Measurements from ENCODE around the gene PRKAG3. TPM values are rescaled to one million over a fixed set of nuclear protein-coding genes. Genes with fewer than 3 reads are reported as not detected.

Gene PRKAG3
- total RNA-seq, 3 donors from 2014 or later, result not detected

GRCh38 chr2:218810256-218810655 is 21.3 kb downstream of the PRKAG3 start:
- peaks cover 8% of the 10 kb centered on the region for H3K36me3 ChIP-seq
- H3K4me1 ChIP-seq, result peaks cover 4% of the 10 kb centered on the region in 2 donors
- no peak overlapping the region for H3K4me3 ChIP-seq
- intact Hi-C loops (cut with DNase I; ENCODE audit: low total_unique reads), result no loop called here
- no peaks in the 10 kb centered on the region for H3K9me3 ChIP-seq
- no peak for TF ChIP-seq POLR2AphosphoS5 (IDR thresholded peaks at IDR 0.05)
- no peak for TF ChIP-seq CTCF (IDR thresholded peaks at IDR 0.05)
- no peak for TF ChIP-seq POLR2A (IDR thresholded peaks at IDR 0.05)
- H3K27ac ChIP-seq, result no peak overlapping the region
- no peak for DNase-seq (ENCODE audit: low spot score in 2 of 2)
- no peaks in the 10 kb centered on the region for H3K27me3 ChIP-seq

DNA sequence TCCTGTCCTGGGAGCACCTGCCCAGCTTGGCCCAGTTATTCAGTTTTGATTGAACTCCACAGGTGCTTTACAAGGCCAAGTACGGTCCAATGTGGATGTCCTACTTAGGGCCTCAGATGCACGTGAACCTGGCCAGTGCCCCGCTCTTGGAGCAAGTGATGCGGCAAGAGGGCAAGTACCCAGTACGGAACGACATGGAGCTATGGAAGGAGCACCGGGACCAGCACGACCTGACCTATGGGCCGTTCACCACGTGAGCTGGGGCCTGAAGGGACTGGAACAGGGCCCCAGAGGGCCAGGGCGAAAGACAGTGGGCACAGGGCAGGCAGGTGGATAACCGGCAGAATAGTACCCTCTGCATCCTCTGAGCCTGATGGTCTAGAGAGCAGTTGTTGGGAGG is 22.1 kb downstream of the PRKAG3 start:
- Histone ChIP-seq H3K27me3 (no peaks in the 10 kb centered on the region), H3K4me3 (no peak overlapping the region), H3K9me3 (no peaks in the 10 kb centered on the region), H3K4me1 (peaks cover 4% of the 10 kb centered on the region in 2 donors), H3K27ac (no peak overlapping the region), H3K36me3 (peaks cover 4% of the 10 kb centered on the region)
- intact Hi-C loops (cut with DNase I; ENCODE audit: low total_unique reads), result no loop called here
- TF ChIP-seq POLR2A (IDR thresholded peaks at IDR 0.05) (no peak), POLR2AphosphoS5 (IDR thresholded peaks at IDR 0.05) (no peak), CTCF (IDR thresholded peaks at IDR 0.05) (no peak)
- DNase-seq (ENCODE audit: low spot score in 2 of 2), result no peak

DNA sequence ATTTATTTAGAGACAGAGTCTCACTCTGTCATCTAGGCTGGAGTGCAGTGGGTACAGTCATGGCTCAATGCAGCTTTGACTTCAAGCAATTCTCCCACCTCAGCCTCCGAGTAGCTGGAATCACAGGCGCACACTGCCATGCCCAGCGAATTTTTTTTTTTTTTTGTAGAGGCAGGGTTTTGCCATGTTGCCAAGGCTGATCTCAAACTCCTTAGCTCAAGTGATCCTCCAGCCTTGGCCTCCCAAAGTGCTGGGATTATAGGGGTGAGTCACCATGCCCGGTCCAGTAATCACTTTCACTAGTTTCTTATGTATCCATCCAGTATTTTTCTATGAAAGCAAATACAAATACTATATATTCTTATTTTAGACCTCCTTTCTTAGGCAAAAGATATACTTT is 24.0 kb downstream of the PRKAG3 start:
- no peak for TF ChIP-seq CTCF (IDR thresholded peaks at IDR 0.05)
- TF ChIP-seq POLR2A (IDR thresholded peaks at IDR 0.05), result no peak
- no peak for TF ChIP-seq POLR2AphosphoS5 (IDR thresholded peaks at IDR 0.05)
- peak overlapping the region; percentile 89 to 91 for H3K27ac ChIP-seq
- H3K4me3 ChIP-seq, result no peak overlapping the region
- H3K4me1 ChIP-seq, result peaks cover 4% of the 10 kb centered on the region in 2 donors
- H3K9me3 ChIP-seq, result no peaks in the 10 kb centered on the region
- intact Hi-C loops (cut with DNase I; ENCODE audit: low total_unique reads), result loop anchor here (1.0 kb wide), 1 partner anchor 26 kb away; no protein-coding TSS in a partner anchor
- H3K27me3 ChIP-seq, result no peaks in the 10 kb centered on the region
- peak in 1 of 2 donors; percentile 15 for DNase-seq (ENCODE audit: low spot score in 2 of 2)
- H3K36me3 ChIP-seq, result no peaks in the 10 kb centered on the region

DNA sequence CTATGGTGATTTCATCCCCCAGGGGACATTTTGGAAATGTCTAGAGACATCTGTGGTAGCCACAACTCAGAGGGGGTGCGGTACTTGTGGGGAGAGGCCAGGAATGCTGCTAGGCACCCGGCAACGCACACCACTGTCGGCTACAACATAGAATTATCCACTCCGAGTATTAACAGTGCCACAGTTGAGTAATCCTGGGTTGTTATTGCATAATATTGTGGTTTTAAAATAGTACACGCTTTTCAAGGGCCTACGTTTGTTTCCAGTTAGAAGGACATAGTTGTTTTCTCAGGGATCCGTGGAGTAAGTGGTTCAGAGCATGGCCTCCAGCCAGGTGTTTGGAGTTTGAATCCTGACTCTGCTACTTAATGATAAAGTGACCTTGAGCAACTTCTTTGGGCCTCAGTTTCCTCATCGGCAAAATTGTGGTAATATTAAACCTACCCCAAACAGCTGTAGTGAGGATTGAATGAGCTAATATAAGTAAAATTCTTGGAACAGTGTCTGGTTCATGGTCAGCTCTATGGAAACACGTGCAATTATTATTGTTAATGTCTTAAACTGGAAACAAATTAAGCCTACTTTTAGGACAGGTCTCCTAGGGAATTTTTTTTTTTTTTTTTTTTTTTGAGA is 25.1 kb downstream of the PRKAG3 start:
- peak; percentile 64 to 92 for DNase-seq (ENCODE audit: low spot score in 2 of 2)
- intact Hi-C loops (cut with DNase I; ENCODE audit: low total_unique reads), result no loop called here
- no peaks in the 10 kb centered on the region for H3K27me3 ChIP-seq
- peaks cover 4% of the 10 kb centered on the region in 2 donors for H3K4me1 ChIP-seq
- H3K4me3 ChIP-seq, result peak overlapping the region in 1 of 3 donors; percentile 13
- no peaks in the 10 kb centered on the region for H3K36me3 ChIP-seq
- no peaks in the 10 kb centered on the region for H3K9me3 ChIP-seq
- peak overlapping the region; percentile 89 to 91 for H3K27ac ChIP-seq
- TF ChIP-seq POLR2A (IDR thresholded peaks at IDR 0.05) (no peak), POLR2AphosphoS5 (IDR thresholded peaks at IDR 0.05) (peak; percentile 86 to 92 (median 89))

DNA sequence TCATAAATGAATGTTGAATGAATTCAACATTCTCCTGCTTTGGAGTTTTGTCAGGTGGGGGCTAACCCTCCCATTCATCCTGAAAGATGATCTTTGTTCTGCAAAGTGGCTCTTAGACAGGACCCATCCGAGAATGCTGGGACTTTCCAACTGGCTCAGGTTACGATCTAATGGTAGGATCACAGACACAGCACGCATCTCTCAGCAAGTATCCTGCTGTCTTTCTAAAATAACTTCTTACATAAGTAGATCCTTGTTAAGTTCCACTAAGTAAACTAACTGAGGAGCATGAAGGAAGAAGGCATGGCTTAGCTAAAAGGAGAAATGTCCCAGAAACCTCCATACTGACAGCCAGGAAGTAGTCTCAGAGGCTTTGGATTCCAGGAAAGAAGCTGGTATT is 26.0 kb downstream of the PRKAG3 start:
- H3K4me3 ChIP-seq, result peak overlapping the region in 1 of 3 donors; percentile 24
- no peaks in the 10 kb centered on the region for H3K9me3 ChIP-seq
- no peaks in the 10 kb centered on the region for H3K36me3 ChIP-seq
- no peaks in the 10 kb centered on the region for H3K27me3 ChIP-seq
- peak in 1 of 2 donors; percentile 17 for DNase-seq (ENCODE audit: low spot score in 2 of 2)
- H3K4me1 ChIP-seq, result peaks cover 4% of the 10 kb centered on the region in 2 donors
- peak overlapping the region; percentile 89 to 91 for H3K27ac ChIP-seq
- TF ChIP-seq POLR2A (IDR thresholded peaks at IDR 0.05) (no peak), POLR2AphosphoS5 (IDR thresholded peaks at IDR 0.05) (no peak), CTCF (IDR thresholded peaks at IDR 0.05) (no peak)
- intact Hi-C loops (cut with DNase I; ENCODE audit: low total_unique reads), result no loop called here
